Measurements from ENCODE around the gene TEX54. TPM values are rescaled to one million over a fixed set of nuclear protein-coding genes. Genes with fewer than 3 reads are reported as not detected.
"Not testable (repeated sequence)": the region's sequence is repeated elsewhere in the genome, so short reads cannot be mapped to it uniquely, and the experiment has no call there.

TEX54 gene
- total RNA-seq, 1 donor from 2014 or later: not detected

DNA sequence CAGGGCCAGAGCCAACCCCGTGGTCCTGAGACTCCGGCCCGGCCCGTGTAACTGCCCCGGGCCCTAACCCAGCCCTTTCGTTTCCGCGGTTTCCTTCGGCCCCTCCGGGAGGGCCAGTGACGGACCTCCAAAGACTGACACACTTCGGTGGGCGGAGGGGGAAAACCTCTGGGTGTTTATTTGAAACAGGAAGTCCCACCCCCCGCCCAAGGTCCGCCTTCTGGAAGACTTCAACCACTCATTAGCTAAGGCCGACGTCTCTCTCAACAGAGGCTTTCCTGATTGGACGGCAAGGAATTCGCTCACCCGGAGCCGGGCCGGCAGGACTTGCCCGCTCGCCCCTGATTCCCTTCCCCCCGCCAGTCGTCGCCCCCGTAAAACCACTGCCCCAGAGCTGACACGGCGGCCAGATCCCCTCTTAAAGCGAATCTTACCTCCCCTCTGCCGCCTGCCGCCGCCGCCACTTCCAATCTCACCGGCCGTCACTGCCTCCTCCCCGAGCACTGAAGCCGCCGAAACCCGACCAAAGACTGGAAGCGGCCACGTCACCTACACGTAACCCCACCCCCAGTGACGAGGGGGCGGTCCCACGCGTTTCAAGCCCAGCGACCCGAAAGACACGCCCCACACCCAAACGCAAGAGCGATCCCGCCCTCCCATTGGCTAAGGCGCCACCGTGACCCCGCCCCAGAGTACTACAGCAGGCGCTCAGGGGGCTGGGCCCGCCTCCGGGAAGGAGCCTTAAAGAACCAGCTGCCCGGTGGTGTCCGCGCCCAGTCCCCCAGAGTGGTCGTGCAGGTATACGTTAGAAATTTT lies 913 bp downstream of the TEX54 start, which contains the start of gene STX5:
Gene STX5 (minus strand): TSS at position 532 of the 816 bp plus-strand sequence. CDS start 808 bp downstream, outside the sequence.
- Histone ChIP-seq H3K9ac (ENCODE audit: low read depth in 1 of 3, low read length in 3 of 3) (peak within 1 kb of the TSS; percentile 95 to 97 (median 96)), H3K9me3 (ENCODE audit: control insufficient read depth in 3 of 3, low read length in 3 of 3) (no peaks in the 10 kb centered on the region), H3K27me3 (ENCODE audit: control insufficient read depth in 3 of 3, insufficient read depth in 3 of 3, low read length in 3 of 3) (no peaks in the 10 kb centered on the region), H3K27ac (ENCODE audit: low read depth, low read length) (peak within 1 kb of the TSS; percentile 98), H3K4me1 (ENCODE audit: control insufficient read depth in 3 of 3, insufficient read depth in 3 of 3, low read length in 3 of 3) (peaks cover 24 to 36% (median 35%) of the 10 kb centered on the region in 3 donors), H3K4me3 (ENCODE audit: low read length in 3 of 3) (peak within 1 kb of the TSS; percentile 63 to 91 (median 88)), H3K36me3 (ENCODE audit: control insufficient read depth in 3 of 3, insufficient read depth in 3 of 3, low read length in 3 of 3) (peaks cover 36 to 44% (median 44%) of the 10 kb centered on the region in 3 donors)

DNA sequence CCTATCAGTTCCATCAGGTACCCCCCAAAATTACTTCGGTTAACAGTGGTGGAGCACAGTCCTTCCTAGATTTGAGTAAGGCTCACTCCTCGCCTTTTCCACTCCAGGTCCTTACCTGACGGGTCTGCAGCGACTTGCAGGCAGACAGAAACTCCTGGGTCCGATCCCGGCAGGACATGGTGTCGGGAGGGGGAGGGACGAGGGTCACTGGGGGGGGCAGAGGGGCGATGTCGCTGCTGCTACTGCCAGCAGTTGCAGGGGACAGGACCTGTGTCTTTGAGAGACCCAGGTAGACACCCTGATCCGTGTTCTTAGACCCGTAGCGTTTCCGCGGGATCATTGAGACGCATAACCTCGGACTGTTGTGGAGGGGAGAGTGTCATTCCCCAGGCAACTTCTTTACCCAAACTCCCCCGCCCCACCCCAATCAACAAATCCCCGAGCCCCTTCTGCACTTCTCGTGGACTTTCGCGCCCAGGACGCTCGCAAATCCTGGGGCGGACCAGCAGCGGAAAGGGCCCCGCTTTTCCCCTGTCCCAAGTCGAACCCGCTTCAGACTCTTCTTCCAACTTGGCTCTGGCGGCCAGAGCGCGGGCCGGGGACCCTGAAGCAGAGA lies 1.6 kb downstream of the TEX54 start:
- H3K9ac ChIP-seq (ENCODE audit: low read depth in 1 of 3, low read length in 3 of 3): peak overlapping the region; percentile 92 to 97 (median 96)
- peaks cover 31 to 40% (median 39%) of the 10 kb centered on the region in 3 donors for H3K36me3 ChIP-seq (ENCODE audit: control insufficient read depth in 3 of 3, insufficient read depth in 3 of 3, low read length in 3 of 3)
- H3K27ac ChIP-seq (ENCODE audit: low read depth, low read length): peak overlapping the region; percentile 98
- no peaks in the 10 kb centered on the region for H3K9me3 ChIP-seq (ENCODE audit: control insufficient read depth in 3 of 3, low read length in 3 of 3)
- H3K4me3 ChIP-seq (ENCODE audit: low read length in 3 of 3): peak overlapping the region; percentile 63 to 91 (median 88)
- no peaks in the 10 kb centered on the region for H3K27me3 ChIP-seq (ENCODE audit: control insufficient read depth in 3 of 3, insufficient read depth in 3 of 3, low read length in 3 of 3)
- peaks cover 24 to 36% (median 35%) of the 10 kb centered on the region in 3 donors for H3K4me1 ChIP-seq (ENCODE audit: control insufficient read depth in 3 of 3, insufficient read depth in 3 of 3, low read length in 3 of 3)

DNA sequence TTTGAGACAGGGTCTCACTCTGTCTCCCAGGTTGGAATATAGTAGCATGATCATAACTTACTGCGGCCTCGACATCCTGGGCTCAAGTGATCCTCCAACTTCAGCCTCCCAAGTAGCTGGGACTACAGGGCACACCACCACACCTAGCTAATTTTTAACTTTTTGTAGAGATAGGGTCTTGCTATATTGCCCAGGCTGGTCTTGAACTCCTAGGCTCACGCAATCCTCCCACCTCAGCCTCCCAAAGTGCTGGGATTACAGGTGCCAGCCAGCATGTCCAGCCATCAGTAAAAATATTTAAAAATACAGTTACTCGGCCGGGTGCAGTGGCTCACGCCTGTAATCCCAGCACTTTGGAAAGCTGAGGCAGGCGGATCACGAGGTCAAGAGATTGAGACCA lies 4.5 kb downstream of the TEX54 start:
- H3K27me3 ChIP-seq (ENCODE audit: control insufficient read depth in 3 of 3, insufficient read depth in 3 of 3, low read length in 3 of 3); H3K27ac ChIP-seq (ENCODE audit: low read depth, low read length); H3K4me3 ChIP-seq (ENCODE audit: low read length in 3 of 3); H3K9me3 ChIP-seq (ENCODE audit: control insufficient read depth in 3 of 3, low read length in 3 of 3); H3K9ac ChIP-seq (ENCODE audit: low read depth in 1 of 3, low read length in 3 of 3): not testable (repeated sequence)
- Histone ChIP-seq H3K4me1 (ENCODE audit: control insufficient read depth in 3 of 3, insufficient read depth in 3 of 3, low read length in 3 of 3) (peaks cover 19 to 25% (median 23%) of the 10 kb centered on the region in 3 donors), H3K36me3 (ENCODE audit: control insufficient read depth in 3 of 3, insufficient read depth in 3 of 3, low read length in 3 of 3) (peaks cover 35 to 42% (median 41%) of the 10 kb centered on the region in 3 donors)

DNA sequence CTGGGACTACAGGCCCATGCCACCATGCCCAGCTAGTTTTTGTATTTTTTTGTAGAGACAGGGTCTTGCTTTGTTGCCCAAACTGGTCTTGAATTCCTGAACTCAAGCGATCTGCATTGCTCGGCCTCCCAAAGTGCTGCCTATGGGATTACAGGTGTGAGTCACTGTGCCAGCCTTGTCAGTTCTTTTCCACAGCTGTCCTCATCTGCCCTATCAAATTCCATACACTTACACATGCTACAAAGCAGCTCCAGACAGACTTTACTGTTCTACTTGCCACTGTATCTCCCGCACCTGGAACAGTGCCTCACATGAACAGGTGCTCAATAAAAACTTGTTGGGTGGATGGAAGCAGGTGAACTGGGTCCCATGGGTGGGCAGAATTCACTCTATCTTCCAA lies 9.0 kb downstream of the TEX54 start:
- Histone ChIP-seq H3K9me3 (ENCODE audit: control insufficient read depth in 3 of 3, low read length in 3 of 3) (no peaks in the 10 kb centered on the region), H3K9ac (ENCODE audit: low read depth in 1 of 3, low read length in 3 of 3) (no peak overlapping the region), H3K4me1 (ENCODE audit: control insufficient read depth in 3 of 3, insufficient read depth in 3 of 3, low read length in 3 of 3) (no peaks in the 10 kb centered on the region), H3K27me3 (ENCODE audit: control insufficient read depth in 3 of 3, insufficient read depth in 3 of 3, low read length in 3 of 3) (no peaks in the 10 kb centered on the region), H3K27ac (ENCODE audit: low read depth, low read length) (no peak overlapping the region), H3K4me3 (ENCODE audit: low read length in 3 of 3) (no peak overlapping the region), H3K36me3 (ENCODE audit: control insufficient read depth in 3 of 3, insufficient read depth in 3 of 3, low read length in 3 of 3) (peaks cover 62 to 67% (median 64%) of the 10 kb centered on the region in 3 donors)

DNA sequence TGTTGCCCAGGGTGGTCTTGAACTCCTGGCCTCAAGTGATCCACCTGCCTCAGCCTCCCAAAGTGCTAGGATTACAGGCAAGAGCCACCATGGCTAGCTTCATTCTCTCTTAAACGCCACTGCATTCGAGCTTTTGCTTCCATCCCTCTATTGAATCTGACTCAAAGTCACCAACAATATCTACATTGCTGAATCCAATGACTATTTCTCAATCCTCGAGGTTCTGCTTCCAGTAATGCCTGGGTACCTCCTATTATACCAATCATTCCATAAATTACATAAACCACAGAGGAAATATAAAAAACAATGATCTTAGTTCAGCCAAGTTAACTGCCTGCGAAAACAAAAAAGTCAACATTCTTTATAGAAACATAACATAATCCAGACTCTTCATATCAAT lies 15.5 kb downstream of the TEX54 start:
- H3K27me3 ChIP-seq (ENCODE audit: control insufficient read depth in 3 of 3, insufficient read depth in 3 of 3, low read length in 3 of 3): no peaks in the 10 kb centered on the region
- H3K36me3 ChIP-seq (ENCODE audit: control insufficient read depth in 3 of 3, insufficient read depth in 3 of 3, low read length in 3 of 3): peaks cover 25 to 28% (median 25%) of the 10 kb centered on the region in 3 donors
- no peaks in the 10 kb centered on the region for H3K9me3 ChIP-seq (ENCODE audit: control insufficient read depth in 3 of 3, low read length in 3 of 3)
- H3K9ac ChIP-seq (ENCODE audit: low read depth in 1 of 3, low read length in 3 of 3): no peak overlapping the region
- H3K4me3 ChIP-seq (ENCODE audit: low read length in 3 of 3): no peak overlapping the region
- H3K4me1 ChIP-seq (ENCODE audit: control insufficient read depth in 3 of 3, insufficient read depth in 3 of 3, low read length in 3 of 3): no peaks in the 10 kb centered on the region
- no peak overlapping the region for H3K27ac ChIP-seq (ENCODE audit: low read depth, low read length)

DNA sequence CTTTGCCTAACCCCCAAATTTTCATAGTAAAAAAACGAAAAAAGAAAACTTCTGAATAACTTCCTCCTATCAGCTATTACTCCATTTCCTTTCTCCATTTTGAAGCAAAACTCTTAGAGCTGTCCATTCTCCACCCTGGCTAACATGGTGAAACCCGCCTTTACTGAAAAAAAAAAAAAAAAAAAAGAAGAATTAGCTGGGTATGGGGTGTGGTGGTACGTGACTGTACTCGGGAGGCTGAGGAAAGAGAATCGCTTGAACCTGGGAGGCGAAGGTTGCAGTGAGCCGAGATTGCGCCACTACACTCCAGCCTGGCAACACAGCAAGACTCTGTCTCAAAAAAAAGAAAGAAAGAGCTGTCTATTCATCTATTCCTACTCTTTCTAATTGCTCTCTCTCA lies 16.1 kb downstream of the TEX54 start:
- H3K27ac ChIP-seq (ENCODE audit: low read depth, low read length): no peak overlapping the region
- no peaks in the 10 kb centered on the region for H3K9me3 ChIP-seq (ENCODE audit: control insufficient read depth in 3 of 3, low read length in 3 of 3)
- no peaks in the 10 kb centered on the region for H3K4me1 ChIP-seq (ENCODE audit: control insufficient read depth in 3 of 3, insufficient read depth in 3 of 3, low read length in 3 of 3)
- H3K36me3 ChIP-seq (ENCODE audit: control insufficient read depth in 3 of 3, insufficient read depth in 3 of 3, low read length in 3 of 3): peaks cover 20 to 25% (median 21%) of the 10 kb centered on the region in 3 donors
- no peak overlapping the region for H3K4me3 ChIP-seq (ENCODE audit: low read length in 3 of 3)
- no peaks in the 10 kb centered on the region for H3K27me3 ChIP-seq (ENCODE audit: control insufficient read depth in 3 of 3, insufficient read depth in 3 of 3, low read length in 3 of 3)
- no peak overlapping the region for H3K9ac ChIP-seq (ENCODE audit: low read depth in 1 of 3, low read length in 3 of 3)

DNA sequence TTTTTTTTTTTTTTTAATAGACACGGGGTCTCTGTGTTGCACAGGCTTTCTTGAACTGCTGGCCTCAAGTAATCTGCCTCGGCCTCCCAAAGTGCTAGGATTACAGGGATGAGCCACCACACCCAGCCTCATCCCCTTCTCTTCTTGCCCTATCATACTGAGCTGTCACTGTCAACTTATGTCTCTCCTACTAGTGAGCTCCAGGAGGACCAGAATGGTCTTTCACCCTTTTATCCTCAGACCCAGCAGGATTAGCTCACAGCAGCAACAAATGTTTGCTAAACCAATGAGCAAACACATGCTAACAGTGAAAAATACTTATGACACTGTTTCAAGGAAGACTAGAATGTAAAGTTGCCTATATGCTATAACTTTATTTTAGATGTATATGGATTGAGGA lies 21.0 kb downstream of the TEX54 start:
- peaks cover 4% of the 10 kb centered on the region in 3 donors for H3K4me1 ChIP-seq (ENCODE audit: control insufficient read depth in 3 of 3, insufficient read depth in 3 of 3, low read length in 3 of 3)
- H3K9me3 ChIP-seq (ENCODE audit: control insufficient read depth in 3 of 3, low read length in 3 of 3): no peaks in the 10 kb centered on the region
- H3K27me3 ChIP-seq (ENCODE audit: control insufficient read depth in 3 of 3, insufficient read depth in 3 of 3, low read length in 3 of 3): no peaks in the 10 kb centered on the region
- peaks cover 0 to 5% (median 5%) of the 10 kb centered on the region in 3 donors for H3K36me3 ChIP-seq (ENCODE audit: control insufficient read depth in 3 of 3, insufficient read depth in 3 of 3, low read length in 3 of 3)
- no peak overlapping the region for H3K9ac ChIP-seq (ENCODE audit: low read depth in 1 of 3, low read length in 3 of 3)
- H3K27ac ChIP-seq (ENCODE audit: low read depth, low read length): no peak overlapping the region
- no peak overlapping the region for H3K4me3 ChIP-seq (ENCODE audit: low read length in 3 of 3)

DNA sequence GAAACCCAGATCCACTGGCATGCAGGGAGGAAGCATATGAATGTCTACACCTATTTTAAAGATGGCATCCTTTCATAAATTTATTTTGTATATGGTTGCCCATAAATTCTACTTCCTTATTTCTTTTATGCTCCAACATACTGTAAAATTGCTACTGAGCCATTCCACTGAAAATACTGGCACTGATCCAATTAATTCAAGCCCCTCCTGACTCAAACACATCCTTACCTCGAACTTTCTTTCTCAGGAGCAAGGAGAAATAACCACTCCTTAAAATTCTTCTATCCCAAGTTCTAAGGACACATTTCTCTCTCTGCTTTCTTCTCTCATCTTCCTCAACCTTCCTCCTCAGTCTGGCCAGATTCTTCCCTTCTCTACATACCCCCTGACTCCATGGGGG lies 21.9 kb downstream of the TEX54 start:
- no peaks in the 10 kb centered on the region for H3K9me3 ChIP-seq (ENCODE audit: control insufficient read depth in 3 of 3, low read length in 3 of 3)
- no peak overlapping the region for H3K27ac ChIP-seq (ENCODE audit: low read depth, low read length)
- no peaks in the 10 kb centered on the region for H3K27me3 ChIP-seq (ENCODE audit: control insufficient read depth in 3 of 3, insufficient read depth in 3 of 3, low read length in 3 of 3)
- no peak overlapping the region for H3K4me3 ChIP-seq (ENCODE audit: low read length in 3 of 3)
- H3K36me3 ChIP-seq (ENCODE audit: control insufficient read depth in 3 of 3, insufficient read depth in 3 of 3, low read length in 3 of 3): peaks cover 0 to 5% (median 0%) of the 10 kb centered on the region in 3 donors
- H3K4me1 ChIP-seq (ENCODE audit: control insufficient read depth in 3 of 3, insufficient read depth in 3 of 3, low read length in 3 of 3): peaks cover 10 to 12% (median 11%) of the 10 kb centered on the region in 3 donors
- no peak overlapping the region for H3K9ac ChIP-seq (ENCODE audit: low read depth in 1 of 3, low read length in 3 of 3)

DNA sequence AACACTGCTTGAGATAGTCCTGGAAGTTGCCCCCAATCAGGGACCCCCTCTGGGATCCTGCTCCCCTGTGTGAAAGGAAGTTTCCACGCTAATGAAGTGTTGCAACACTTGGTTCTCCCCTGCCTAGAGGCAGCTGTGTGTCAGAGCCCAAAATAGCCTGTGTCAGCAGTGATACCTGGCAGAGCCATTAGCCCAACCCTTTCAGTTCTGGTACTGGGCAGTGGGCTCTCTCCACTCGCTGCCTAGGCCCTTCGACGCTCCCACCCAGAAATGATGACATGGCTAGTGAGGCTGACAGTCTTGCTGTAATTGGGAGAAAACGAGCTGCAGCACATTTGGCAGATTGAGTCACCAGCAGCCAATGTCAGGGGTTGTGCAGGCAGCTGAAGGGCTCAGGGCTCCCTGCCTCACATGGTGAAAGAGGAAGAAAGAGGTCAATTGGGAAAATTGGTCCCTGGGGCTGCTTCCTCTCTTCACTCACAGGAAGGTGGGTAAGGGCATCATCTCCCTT lies 26.0 kb downstream of the TEX54 start:
- Histone ChIP-seq H3K27me3 (ENCODE audit: control insufficient read depth in 3 of 3, insufficient read depth in 3 of 3, low read length in 3 of 3) (no peaks in the 10 kb centered on the region), H3K4me3 (ENCODE audit: low read length in 3 of 3) (peak overlapping the region; percentile 79 to 93 (median 88)), H3K9ac (ENCODE audit: low read depth in 1 of 3, low read length in 3 of 3) (peak overlapping the region; percentile 77 to 96 (median 94))

More for the DNA sequence above, 26.0 kb downstream of the TEX54 start:
- peak overlapping the region; percentile 97 for H3K27ac ChIP-seq (ENCODE audit: low read depth, low read length)
- H3K36me3 ChIP-seq (ENCODE audit: control insufficient read depth in 3 of 3, insufficient read depth in 3 of 3, low read length in 3 of 3): peaks cover 16 to 20% (median 18%) of the 10 kb centered on the region in 3 donors
- peaks cover 22 to 28% (median 26%) of the 10 kb centered on the region in 3 donors for H3K4me1 ChIP-seq (ENCODE audit: control insufficient read depth in 3 of 3, insufficient read depth in 3 of 3, low read length in 3 of 3)
- no peaks in the 10 kb centered on the region for H3K9me3 ChIP-seq (ENCODE audit: control insufficient read depth in 3 of 3, low read length in 3 of 3)
